PC-3 (cell line): ENCODE measurements around the gene TYROBP.

Experiments
- EZH2phosphoT487 ChIP-seq: fragments of 300-600 bp; sonication (generic); IDR thresholded peaks from 2 replicates; pipeline ENCODE4 v1.6.1; 2018; ENCODE audit warnings: mild to moderate bottlenecking, antibody characterized with exemption, low read length, borderline replicate concordance
- TF ChIP-seq, protein P1 (sequence below): fragments of 300-600 bp; sonication (generic); conservative IDR thresholded peaks from 2 replicates; pipeline ENCODE4 v1.5.1; 2017; ENCODE audit warnings: antibody characterized with exemption, low read depth, mild to moderate bottlenecking, low read length

DNA sequence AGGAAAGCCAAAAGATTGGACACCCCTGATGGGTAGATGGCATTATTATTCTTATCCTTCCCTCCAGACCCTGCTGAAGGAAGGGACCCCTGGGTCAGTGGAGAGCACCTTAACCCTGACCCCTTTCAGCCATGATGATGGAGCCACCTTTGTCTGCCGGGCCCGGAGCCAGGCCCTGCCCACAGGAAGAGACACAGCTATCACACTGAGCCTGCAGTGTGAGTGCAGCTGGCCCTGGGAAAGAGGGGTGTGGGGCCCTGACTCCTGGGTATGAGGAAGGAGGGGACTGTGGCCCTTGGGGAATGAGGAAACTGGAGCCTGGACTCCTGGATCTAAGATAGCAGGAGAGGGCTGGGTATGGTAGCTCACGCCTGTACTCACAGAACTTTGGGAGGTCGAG lies 48.7 kb downstream of the TYROBP start:
- TF ChIP-seq, protein P1, sequence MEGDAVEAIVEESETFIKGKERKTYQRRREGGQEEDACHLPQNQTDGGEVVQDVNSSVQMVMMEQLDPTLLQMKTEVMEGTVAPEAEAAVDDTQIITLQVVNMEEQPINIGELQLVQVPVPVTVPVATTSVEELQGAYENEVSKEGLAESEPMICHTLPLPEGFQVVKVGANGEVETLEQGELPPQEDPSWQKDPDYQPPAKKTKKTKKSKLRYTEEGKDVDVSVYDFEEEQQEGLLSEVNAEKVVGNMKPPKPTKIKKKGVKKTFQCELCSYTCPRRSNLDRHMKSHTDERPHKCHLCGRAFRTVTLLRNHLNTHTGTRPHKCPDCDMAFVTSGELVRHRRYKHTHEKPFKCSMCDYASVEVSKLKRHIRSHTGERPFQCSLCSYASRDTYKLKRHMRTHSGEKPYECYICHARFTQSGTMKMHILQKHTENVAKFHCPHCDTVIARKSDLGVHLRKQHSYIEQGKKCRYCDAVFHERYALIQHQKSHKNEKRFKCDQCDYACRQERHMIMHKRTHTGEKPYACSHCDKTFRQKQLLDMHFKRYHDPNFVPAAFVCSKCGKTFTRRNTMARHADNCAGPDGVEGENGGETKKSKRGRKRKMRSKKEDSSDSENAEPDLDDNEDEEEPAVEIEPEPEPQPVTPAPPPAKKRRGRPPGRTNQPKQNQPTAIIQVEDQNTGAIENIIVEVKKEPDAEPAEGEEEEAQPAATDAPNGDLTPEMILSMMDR: no peak
- no peak for TF ChIP-seq EZH2phosphoT487
